Hepatocyte (in vitro differentiated cells): ENCODE results near the gene VPS54. TPM values are rescaled to one million over a fixed set of nuclear protein-coding genes. Genes with fewer than 3 reads are reported as not detected.

ENCODE experiments used
- DNase-seq: peaks from one replicate; pipeline ENCODE4 v3.0.0-alpha.2; 2016; ENCODE audit warnings: low spot score
- H2AFZ ChIP-seq: fragments of 200-600 bp; sonication (generic); 2 replicates; pipeline ENCODE4 v1.6.0; 2016; ENCODE audit warnings: antibody characterized with exemption, mild to moderate bottlenecking
- H3K27ac ChIP-seq: fragments of 200-600 bp; sonication (generic); 2 replicates; pipeline ENCODE4 v1.5.1; 2016; ENCODE audit warnings: mild to moderate bottlenecking
- H3K27me3 ChIP-seq: fragments of 200-600 bp; sonication (generic); 2 replicates; pipeline ENCODE4 v1.6.1; 2016
- H3K36me3 ChIP-seq: fragments of 200-600 bp; sonication (generic); replicated peaks from 2 replicates; pipeline ENCODE4 v1.5.1; 2016; ENCODE audit warnings: low read depth; ENCODE audit not compliant: insufficient read depth
- H3K4me1 ChIP-seq: fragments of 200-600 bp; sonication (generic); 2 replicates; pipeline ENCODE4 v1.5.1; 2016; ENCODE audit warnings: mild to moderate bottlenecking, moderate library complexity; ENCODE audit not compliant: insufficient read depth
- H3K4me2 ChIP-seq: fragments of 200-600 bp; sonication (generic); 2 replicates; pipeline ENCODE4 v1.6.0; 2016
- H3K4me3 ChIP-seq: fragments of 200-600 bp; sonication (generic); 2 replicates; pipeline ENCODE4 v1.5.1; 2016; ENCODE audit warnings: mild to moderate bottlenecking
- H3K79me2 ChIP-seq: fragments of 200-600 bp; sonication (generic); 2 replicates; pipeline ENCODE4 v1.6.0; 2017; ENCODE audit warnings: mild to moderate bottlenecking
- H3K9me2 ChIP-seq: fragments of 200-600 bp; sonication (generic); replicated peaks from 2 replicates; pipeline ENCODE4 v1.6.0; 2017; ENCODE audit warnings: mild to moderate bottlenecking; ENCODE audit not compliant: insufficient read depth
- H3K9me3 ChIP-seq: fragments of 200-600 bp; sonication (generic); 2 replicates; pipeline ENCODE4 v1.5.1; 2016; ENCODE audit warnings: low read depth, mild to moderate bottlenecking
- H4K20me1 ChIP-seq: fragments of 200-600 bp; sonication (generic); 2 replicates; pipeline ENCODE4 v1.6.0; 2016; ENCODE audit warnings: mild to moderate bottlenecking; ENCODE audit not compliant: insufficient read depth, poor library complexity, severe bottlenecking
- CTCF ChIP-seq: fragments of 200-600 bp; sonication (generic); IDR thresholded peaks from 2 replicates; pipeline ENCODE4 v1.5.1; 2016; ENCODE audit warnings: antibody characterized with exemption, mild to moderate bottlenecking; ENCODE audit not compliant: poor library complexity
- EZH2 ChIP-seq: fragments of 200-600 bp; sonication (generic); IDR thresholded peaks from 2 replicates; pipeline ENCODE4 v1.6.1; 2016; ENCODE audit warnings: antibody characterized with exemption, mild to moderate bottlenecking, borderline replicate concordance
- EZH2phosphoT487 ChIP-seq: fragments of 200-600 bp; sonication (generic); IDR thresholded peaks from one replicate; pipeline ENCODE4 v1.6.1; 2018; ENCODE audit warnings: antibody characterized with exemption, mild to moderate bottlenecking, low read depth, moderate library complexity; ENCODE audit not compliant: unreplicated experiment, severe bottlenecking
- WGBS: methylation state at CpG from one replicate; pipeline ENCODE4 v1.1.6; 2016; ENCODE audit warnings: low lambda C conversion rate; ENCODE audit errors: missing lambda C conversion rate; 5-methylcytosine and 5-hydroxymethylcytosine counted together
- polyA plus RNA-seq: library from polyadenylated mRNA; unstranded; fragments of >200 nt; fragmentation: Nextera tagmentation; extraction: Ambion mirVana; gene quantifications from 2 replicates; pipeline ENCODE4 v1.2.1, GENCODE V29; 2016
- total RNA-seq: library from RNA; depleted of rRNA; stranded (reverse); fragments of >200 nt; gene quantifications from 2 replicates; pipeline ENCODE4 v1.2.3, GENCODE V29; 2014

VPS54 gene
- total and polyA plus RNA-seq, 2 experiments from 2014 or later, result 14.5 to 40.5 TPM

- Histone ChIP-seq H3K4me2 (no peak overlapping the region), H2AFZ (no peak overlapping the region), H3K36me3 (no peaks in the 10 kb centered on the region), H4K20me1 (no peaks in the 10 kb centered on the region), H3K4me1 (peaks cover 3% of the 10 kb centered on the region), H3K9me3 (no peaks in the 10 kb centered on the region), H3K4me3 (no peak overlapping the region), H3K79me2 (no peaks in the 10 kb centered on the region), H3K9me2 (no peaks in the 10 kb centered on the region), H3K27ac (no peak overlapping the region), H3K27me3 (no peaks in the 10 kb centered on the region)
- WGBS, result 80% methylated on average over 2 of the region's 2 CpGs
- DNase-seq, result no peak
- TF ChIP-seq EZH2 (no peak), CTCF (no peak), EZH2phosphoT487 (no peak)
Measured at GRCh38 chr2:64056021-64056420, 36.8 kb upstream of the VPS54 start.

- no peak overlapping the region for H2AFZ ChIP-seq
- 57% methylated on average over 4 of the region's 4 CpGs for WGBS
- peak overlapping the region; percentile 4 for H3K27ac ChIP-seq
- H3K4me2 ChIP-seq, result no peak overlapping the region
- H3K27me3 ChIP-seq, result no peaks in the 10 kb centered on the region
- no peaks in the 10 kb centered on the region for H3K9me3 ChIP-seq
- no peaks in the 10 kb centered on the region for H3K9me2 ChIP-seq
- H3K4me3 ChIP-seq, result no peak overlapping the region
- TF ChIP-seq EZH2 (no peak), EZH2phosphoT487 (no peak), CTCF (no peak)
- no peak for DNase-seq
- peaks cover 3% of the 10 kb centered on the region for H3K4me1 ChIP-seq
- H3K36me3 ChIP-seq, result no peaks in the 10 kb centered on the region
- no peaks in the 10 kb centered on the region for H4K20me1 ChIP-seq
- no peaks in the 10 kb centered on the region for H3K79me2 ChIP-seq
Measured at GRCh38 chr2:64054161-64054915, 35.1 kb upstream of the VPS54 start.

- TF ChIP-seq CTCF (no peak), EZH2 (no peak), EZH2phosphoT487 (no peak)
- H3K27me3 ChIP-seq, result no peaks in the 10 kb centered on the region
- H4K20me1 ChIP-seq, result no peaks in the 10 kb centered on the region
- H3K4me2 ChIP-seq, result no peak overlapping the region
- no peaks in the 10 kb centered on the region for H3K36me3 ChIP-seq
- H2AFZ ChIP-seq, result no peak overlapping the region
- no peak for DNase-seq
- no peak overlapping the region for H3K4me3 ChIP-seq
- H3K27ac ChIP-seq, result no peak overlapping the region
- no peaks in the 10 kb centered on the region for H3K79me2 ChIP-seq
- H3K4me1 ChIP-seq, result peaks cover 3% of the 10 kb centered on the region
- no peaks in the 10 kb centered on the region for H3K9me3 ChIP-seq
- no peaks in the 10 kb centered on the region for H3K9me2 ChIP-seq
- 94% methylated on average over 3 of the region's 3 CpGs for WGBS
Measured at GRCh38 chr2:64052463-64053241, 33.4 kb upstream of the VPS54 start.
